HG03175 (cell line): ENCODE data around the gene SOX1.

Experiments
- ATAC-seq: cut with Tn5 transposase; IDR thresholded peaks from one replicate; pipeline ENCODE4 v1.9.1; 2021; ENCODE audit warnings: mild to moderate bottlenecking, moderate library complexity; ENCODE audit not compliant: unreplicated experiment

The SOX1 gene

GRCh38 chr13:112071723-112072533, 5.0 kb downstream of the SOX1 start:
- no peak for ATAC-seq

DNA sequence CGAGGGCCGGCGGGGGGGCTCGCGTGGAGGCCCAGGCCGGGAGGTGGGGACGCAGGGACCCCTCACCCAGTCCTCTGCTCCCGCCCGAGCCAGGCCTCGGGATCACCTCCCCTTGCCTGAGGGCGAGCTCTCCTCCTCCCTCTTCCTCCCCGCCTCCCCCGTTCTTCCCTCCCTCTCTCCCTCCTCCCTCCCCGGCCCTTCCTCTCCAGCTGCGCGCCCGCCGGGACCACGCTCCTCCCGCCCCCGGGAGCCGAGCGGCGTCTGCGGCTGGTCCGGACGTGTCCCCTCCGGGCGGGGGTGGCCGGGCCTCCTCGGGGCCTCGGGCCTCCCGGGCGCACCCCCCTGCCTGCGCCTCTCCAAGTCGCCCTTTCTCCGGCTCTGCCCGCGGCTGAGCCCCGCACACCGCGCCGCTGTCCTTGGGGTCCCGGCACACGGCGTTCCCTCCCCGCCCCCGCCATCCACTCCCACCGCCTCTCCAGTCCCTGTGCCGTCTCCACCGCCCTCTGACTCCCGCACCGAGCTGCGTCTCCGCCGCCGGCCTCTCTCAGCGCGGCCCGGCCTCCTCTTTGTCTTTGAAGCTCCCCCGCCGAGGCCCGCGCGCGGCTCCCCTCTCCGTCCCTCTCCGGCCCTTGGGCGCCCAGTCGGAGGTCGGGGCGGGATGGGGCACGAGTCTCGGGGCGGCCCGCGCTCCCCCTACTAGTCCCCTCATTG, 5.7 kb downstream of the SOX1 start:
- no peak for ATAC-seq

GRCh38 chr13:112073245-112074138, 6.5 kb downstream of the SOX1 start:
- ATAC-seq, result no peak

DNA sequence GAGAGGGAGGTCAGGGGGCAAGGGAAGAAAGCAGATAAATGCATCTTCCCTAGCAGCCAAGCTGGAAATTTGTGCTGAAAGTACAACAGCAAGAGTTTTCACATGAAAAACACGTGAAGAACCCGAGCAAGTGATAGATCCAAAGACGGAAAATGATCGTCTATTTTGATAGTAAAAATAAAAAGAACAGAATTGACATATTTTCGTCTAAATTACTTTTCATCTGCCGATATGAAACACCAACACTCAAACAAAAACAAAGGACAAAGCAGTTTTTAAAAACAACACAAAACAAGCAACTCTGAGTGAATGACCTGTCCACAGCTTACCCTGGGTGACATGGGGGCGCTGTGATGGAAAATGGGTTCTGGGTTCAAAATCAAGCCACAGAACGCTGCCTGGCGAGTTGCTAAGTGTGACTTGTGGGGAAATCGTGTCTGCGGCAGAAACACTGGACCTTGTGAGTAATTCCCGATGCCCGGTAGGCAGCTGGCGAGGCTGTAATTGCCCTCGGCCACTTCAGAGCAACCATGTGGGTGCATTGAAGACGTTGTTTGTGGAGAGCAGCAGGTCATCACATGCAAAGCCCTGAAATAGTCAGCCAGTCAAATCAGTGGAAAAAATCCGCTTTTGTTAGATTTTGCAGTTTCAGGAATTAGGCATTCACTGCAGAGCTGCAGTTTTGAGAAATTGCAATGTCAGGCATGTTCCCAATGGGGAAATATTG, 7.4 kb downstream of the SOX1 start:
- no peak for ATAC-seq

DNA sequence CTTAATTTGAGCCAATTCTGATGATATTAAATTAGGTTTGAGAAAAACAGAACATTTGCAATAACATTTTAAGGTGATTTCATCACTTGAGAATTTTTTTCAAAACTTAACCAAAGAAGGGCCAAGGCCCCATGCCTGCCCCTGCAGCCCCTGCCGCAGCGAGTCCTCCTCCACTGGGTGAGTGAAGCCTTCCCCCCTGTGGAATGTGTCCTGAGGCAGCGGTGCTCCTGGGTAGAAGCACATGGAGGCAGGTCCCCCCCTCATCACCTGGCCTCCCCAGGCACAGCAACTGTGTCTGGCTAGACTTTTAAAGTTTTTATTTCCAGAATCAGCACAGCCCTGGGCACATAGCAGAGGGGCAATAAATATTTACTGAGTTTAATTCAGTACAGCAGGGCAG, 10.8 kb downstream of the SOX1 start:
- no peak for ATAC-seq

GRCh38 chr13:112078216-112078615, 11.3 kb downstream of the SOX1 start:
- ATAC-seq, result no peak

DNA sequence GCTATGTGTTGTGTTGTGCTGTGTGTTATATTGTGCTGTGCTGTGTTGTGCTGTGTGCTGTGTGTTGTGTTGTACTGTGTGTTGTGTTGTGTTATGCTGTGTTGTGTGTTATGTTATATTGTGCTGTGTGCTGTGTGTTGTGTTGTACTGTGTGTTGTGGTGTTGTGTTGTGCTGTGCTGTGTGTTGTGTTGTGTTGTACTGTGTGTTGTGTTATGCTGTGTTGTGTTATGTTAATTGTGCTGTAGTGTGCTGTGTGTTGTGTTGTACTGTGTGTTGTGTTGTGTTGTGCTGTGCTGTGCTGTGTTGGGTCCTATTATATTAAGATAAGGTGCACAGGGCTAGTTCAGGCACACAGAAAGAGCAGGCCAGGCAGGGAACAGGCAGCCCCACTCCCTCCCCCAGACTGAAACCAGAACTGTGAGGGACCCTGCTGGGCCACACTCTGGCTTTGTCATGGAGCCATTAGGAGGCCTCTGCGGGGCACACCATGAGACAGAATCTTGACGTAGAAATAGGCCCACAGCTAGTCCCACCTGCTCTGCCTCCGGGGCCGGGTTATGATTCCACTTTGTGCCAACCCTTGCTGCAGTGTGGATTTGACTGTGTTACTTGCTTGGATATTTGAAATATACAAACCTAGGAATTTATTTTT, 12.1 kb downstream of the SOX1 start:
- no peak for ATAC-seq

DNA sequence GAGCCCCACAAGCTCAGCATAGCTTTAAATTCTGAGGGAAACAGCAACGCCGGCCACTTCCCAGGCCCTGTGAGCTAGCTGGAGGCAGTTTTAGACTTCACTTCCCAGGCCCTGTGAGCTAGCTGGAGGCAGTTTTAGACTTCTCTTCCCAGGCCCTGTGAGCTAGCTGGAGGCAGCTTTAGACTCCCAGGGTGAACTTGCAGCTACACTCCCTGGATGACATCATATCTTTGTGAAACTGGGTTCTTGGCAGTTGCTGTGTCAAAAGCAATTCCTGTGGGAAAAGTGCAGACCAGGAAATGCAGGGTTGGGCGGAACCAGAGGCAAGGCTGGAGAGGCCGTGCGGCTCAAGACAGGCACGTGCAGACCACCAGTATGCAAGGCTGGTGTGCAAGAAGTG, 12.7 kb downstream of the SOX1 start:
- no peak for ATAC-seq

- ATAC-seq, result no peak
These were observed 17.0 kb downstream of the SOX1 start for GRCh38 chr13:112083971-112084370.

GRCh38 chr13:112092453-112092852, 25.5 kb downstream of the SOX1 start:
- no peak for ATAC-seq

- no peak for ATAC-seq
These were observed 28.4 kb downstream of the SOX1 start for GRCh38 chr13:112095354-112095753.

DNA sequence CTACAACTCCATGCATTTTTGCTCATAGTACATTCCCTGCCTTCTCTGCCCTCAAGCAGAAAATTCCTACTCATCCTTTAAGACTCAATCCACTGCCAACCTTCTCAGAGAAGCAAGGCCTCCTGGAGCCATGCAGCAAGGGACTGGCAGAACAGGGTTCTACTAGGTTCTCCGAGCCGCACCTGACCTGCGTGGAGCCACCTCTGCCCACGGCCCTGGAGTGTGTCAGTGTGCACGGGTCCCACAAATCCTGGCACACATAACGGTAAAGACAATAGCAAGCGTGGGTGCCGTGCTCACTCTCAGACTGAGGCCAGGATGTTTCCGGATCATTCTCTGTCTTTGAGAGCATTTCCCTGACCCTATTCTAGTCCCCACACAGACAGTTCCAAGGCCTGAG, 30.0 kb downstream of the SOX1 start:
- no peak for ATAC-seq

GRCh38 chr13:112097770-112098169, 30.8 kb downstream of the SOX1 start:
- ATAC-seq, result no peak

- ATAC-seq, result no peak
These were observed 31.8 kb downstream of the SOX1 start for GRCh38 chr13:112098699-112099098.

DNA sequence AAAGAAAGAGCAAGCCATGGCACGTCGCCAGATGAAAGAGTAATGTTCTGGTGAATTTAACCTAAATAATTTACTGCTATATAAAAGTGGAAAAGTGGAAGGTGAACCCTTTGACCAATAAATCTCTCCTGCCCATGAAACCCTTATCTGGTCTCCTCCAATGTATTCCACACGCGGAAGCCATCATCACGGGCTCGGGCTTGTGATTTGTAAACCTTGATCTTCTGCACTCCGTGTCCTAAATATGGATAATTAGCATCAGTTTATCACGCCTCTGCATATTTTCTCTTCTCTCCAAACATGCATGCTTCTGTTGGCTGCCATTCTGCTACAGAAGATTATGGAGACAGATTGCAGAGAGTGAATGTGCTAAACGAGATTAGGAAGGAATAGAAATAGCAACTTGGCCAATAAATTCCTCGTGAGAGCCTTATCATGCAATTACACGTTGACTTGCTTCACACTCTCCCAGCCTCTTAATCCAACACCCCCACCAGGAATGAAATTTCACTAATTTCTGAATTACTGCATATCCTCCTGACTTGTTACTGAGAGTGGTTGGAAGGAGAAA, 34.5 kb downstream of the SOX1 start:
- ATAC-seq, result no peak

DNA sequence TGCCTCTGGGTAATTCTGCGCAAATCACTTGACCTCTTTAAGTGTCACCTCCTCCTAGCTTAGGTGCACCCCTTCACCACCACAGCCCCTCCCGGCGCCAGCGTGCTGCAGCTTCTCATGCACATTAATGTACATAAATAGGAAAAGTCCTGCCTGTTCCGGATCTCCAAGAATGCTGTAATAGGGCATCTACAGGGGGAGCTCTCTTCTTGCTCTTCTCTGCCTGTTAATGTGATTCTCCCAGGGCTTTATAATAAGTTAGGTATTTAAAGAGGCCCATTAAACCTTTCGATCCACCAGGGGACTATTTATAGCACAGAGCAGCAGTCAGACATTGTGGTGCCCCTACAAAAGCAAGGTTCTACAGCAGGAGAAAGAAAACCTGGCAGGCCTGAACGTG, 35.3 kb downstream of the SOX1 start:
- ATAC-seq, result no peak

GRCh38 chr13:112103260-112103838, 36.4 kb downstream of the SOX1 start:
- no peak for ATAC-seq

- no peak for ATAC-seq
These were observed 37.3 kb downstream of the SOX1 start for GRCh38 chr13:112103961-112104880.

DNA sequence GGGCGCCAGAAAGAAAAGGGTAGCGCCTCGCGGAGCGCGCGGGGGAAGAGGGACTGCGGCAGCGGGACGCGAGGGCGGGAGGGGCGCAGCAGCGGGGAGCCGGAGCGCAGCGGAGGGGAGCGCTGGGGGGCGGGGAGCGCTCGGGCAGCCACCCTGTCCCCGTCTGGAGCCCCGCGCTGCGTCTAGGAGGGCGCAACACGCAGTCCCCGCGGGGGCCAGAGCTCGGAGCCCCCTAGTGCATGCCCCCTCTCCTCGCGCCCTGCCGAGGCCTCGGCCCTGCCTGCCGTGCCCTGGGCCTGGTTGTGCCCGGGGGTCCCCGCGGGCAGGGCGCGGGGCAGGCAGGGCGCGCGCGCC, 37.9 kb downstream of the SOX1 start:
- no peak for ATAC-seq
